Measurements from ENCODE around the gene MEIS3.
A peak's percentile ranks its signal among the peaks of the same experiment; 100 is the strongest.

The MEIS3 gene

DNA sequence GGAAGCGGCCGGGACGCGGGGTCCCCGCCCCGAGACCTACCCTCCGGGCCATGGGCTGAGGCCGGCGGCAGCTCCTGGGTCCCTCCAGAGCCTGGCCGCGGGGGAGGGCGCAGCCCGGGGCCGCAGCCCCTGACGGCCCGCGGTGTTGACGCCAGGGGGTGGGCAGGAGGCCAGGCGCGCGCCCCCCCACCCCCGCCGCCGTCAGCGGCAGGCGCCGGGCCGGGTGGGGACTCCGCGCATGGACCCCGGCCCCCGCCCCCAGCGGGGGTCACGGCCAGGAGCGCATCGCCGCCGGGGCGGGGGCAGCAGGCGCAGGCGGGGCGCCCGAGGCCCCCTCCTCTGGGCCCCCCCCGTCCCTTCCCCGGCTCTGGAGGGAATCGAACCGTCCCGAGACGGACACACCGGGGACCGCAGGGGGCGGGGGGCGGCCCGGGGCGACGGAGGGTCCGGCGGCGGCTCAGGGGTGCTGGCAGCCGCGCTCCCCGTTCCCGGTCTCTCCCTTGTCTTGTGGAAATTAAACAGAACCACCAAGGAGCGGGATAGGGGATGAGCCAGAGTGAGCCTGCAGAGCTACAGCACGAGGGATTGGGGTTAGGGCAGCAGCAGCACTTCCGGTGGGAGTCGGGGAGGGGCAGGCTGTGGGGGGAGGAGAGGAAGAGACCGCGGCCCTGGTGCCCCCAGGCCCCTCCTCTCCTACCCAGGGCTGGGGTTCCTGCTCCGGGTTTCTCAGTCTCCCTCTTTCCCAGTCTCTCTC lies at the start of gene MEIS3:
Gene MEIS3, minus strand, starts transcription at position 498 of the 754 bp plus-strand sequence. Its CDS starts 446 bp downstream, at position 52.
- no peak for DNase-seq

DNA sequence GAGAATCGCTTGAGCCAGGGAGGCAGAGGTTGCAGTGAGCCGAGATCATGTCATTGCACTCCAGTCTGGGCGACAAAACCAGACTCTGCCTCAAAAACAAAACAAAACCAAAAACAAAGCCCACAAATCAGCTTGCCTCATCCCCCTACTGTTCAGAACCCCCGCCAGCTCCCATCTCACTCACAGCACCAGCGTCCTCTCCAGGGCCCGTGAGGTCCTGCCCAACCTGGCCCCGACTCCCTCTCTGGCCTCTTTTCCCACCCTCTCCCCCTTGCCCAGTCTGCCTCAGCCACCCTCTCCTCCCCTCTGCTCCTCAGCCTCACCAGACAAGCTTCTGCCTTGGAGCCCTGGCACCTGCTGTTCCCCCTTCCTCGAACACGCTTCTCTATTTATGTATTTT lies 48.6 kb upstream of the MEIS3 start:
- no peak for DNase-seq

DNA sequence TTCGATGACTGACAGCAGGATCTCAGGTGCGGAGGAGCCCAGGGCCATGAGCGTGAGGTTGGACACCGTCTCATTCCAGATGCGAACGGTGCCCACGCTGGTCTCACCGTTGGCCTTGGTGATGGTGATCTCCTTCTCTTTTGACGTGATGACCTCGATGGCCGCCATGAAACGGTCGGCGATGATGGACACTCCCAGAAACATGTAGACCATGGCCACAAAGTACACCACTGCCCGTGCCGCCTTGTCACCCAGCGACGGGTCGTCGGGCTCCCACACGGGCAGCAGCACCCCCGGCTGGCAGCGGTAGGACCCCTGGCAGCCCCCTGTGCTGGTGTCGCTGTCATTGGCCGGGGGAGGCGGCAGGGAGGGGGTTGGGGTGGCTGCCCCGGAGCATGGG lies 46.6 kb upstream of the MEIS3 start:
- DNase-seq = no peak

DNA sequence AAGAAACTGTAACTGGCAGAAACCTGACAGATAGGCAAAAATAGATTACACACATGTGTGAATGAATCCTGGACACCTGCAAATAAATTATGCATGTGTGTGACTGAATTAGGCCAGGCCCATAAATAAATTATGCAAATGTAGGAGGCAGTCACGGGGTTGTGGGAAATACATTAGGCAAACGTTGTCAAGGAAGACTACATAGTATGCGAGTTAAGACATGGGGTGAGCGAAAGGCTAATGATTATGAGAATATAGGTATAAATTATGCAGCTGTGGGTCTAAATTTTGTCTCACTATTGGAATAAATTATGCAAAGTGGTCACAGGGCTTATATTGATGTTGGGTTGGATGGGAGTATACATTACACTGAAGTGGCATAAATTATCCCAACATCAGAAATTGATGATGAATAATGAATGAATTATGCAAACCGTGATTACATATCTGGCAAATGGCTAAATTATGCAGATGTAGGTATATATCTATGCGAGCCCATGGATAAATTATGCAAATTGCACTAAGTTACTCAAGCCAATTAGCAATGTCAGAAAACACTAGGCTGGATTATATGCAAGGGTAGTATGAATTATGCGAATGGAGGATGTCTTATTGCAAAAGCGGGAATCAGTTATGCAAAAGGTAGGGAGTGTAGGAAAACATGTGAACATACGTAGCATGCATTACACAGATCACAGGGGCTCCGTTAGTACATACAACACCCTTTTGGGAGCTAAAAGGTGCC lies 45.5 kb upstream of the MEIS3 start:
- no peak for DNase-seq

DNA sequence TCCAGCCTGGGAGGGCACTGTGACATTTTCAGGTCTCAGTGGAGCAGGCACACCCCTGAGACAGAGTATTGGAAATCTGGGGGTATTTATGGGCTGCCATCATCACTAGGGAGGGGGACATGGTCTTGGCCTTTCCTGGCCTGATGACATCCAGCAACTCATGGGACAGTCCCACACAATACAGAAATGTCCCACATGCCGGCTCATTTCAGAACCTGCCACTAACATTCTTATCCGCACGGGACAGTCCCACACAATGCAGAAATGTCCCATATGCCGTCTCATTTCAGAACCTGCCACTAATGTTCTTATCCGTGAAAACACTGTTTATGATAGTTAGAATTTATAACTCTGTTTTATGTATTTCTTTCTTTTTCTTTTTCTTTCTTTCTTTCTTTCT lies 42.5 kb upstream of the MEIS3 start:
- no peak for DNase-seq

DNA sequence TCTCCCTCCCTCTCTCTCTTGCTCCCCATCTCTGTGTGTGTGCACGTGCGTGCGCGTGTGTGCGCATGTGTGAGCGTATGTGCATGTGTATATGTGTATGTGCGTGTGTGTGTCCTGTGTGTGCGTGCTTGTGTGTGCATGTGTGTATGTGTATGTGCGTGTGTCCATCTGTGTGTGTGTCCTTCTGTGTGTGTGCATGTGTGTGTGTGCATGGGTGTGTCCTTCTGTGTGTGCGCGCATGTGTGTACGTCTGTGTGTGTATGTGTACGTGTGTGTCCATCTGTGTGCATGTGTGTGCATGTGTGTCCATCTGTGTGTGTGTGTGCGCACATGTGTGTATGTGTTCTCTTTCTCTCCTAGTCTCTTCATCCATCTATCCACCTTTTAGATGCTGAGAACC lies 40.1 kb upstream of the MEIS3 start:
- DNase-seq = no peak

DNA sequence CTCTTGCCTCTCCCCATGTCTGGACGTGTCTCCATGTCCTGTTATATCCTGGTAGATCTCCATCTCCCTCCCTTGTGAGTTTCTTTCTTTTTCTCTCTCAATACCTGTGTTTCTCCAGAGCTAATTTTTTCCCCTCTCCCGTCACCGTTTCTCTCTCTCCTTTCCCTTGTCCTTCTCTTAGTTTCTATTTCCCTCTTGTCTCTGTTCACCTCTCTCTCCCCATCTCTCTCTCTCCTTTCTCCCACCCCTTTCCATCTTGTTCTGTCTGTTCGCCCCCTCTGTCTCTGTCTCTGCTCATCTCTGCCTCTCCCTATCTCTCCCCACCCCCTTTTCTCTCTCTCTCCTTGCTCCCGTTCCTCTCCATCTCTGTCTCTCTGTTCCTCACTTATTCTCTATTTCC lies 39.3 kb upstream of the MEIS3 start:
- no peak for DNase-seq

DNA sequence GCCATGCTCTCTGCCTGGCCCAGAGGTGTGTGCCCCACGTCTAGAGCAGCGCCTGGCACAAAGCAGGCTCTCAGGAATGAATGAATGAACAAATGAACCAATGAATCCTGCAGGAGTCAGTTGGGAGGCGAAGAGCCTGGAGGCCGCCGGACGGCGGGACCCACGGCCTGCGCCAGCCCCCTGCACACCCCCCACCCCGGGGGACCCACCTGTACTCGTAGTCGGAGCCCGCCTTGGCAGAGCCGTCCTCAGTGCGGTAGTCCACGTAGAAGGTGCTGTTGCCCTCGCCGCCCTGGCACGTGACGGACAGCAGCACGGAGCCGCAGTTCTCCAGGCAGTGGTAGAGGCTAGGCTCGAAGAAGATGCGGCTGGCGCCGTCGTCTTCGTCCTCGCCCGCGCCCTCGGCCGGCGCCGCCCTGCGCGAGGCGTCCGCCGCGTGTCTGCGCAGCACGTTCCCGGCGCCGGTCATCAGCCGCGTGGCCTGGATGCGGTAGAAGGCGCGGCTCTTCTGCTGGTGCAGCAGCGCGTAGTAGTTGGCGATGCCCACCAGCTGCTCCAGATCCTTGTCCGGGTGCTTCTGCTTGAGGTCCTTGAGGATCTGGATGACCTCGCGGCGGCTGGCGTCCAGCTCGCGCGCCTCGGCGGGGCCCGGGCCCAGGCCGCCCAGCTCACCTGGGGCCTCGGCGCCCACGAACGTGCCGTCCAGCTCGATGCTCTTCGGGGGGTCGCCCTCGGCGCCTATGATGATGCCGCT lies 37.6 kb upstream of the MEIS3 start:
- DNase-seq = no peak

DNA sequence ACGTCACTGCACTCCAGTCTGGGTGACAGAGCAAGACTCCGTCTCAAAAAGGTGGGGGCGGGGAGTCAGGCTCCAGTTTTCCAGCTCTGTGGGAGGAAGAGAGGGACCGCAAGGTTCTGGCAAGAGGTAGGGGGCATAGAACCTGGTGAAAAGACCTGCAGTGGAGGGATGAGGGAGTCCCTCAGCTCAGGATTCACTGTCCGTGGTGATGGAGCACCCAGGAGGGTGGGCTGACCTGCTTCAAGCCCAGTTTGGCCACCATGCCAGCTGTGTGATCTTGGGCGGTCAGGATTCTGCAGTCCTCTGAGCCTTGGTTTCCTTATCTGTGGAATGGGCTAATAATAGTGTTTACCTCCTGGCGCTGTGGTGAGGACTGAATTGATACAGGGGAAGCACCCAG lies 31.2 kb upstream of the MEIS3 start:
- DNase-seq = no peak

DNA sequence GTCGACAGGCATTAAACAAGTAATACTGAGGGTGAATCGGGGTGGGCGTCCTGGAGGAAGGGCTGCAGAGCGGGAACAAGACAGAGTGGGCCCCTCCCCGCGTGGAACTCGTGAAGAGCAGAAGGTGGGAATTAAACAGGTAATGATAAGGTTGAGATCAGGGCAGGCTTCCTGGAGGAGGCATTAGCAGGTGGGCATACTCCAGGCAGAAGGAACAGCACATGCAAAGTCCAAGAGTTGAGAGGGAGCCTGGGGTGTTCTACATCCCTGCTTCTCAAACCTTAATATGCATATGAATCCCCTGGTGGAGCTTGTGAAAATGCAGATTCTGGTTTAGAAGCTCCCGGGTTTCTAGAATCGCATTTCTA lies 29.0 kb upstream of the MEIS3 start:
- DNase-seq = no peak

DNA sequence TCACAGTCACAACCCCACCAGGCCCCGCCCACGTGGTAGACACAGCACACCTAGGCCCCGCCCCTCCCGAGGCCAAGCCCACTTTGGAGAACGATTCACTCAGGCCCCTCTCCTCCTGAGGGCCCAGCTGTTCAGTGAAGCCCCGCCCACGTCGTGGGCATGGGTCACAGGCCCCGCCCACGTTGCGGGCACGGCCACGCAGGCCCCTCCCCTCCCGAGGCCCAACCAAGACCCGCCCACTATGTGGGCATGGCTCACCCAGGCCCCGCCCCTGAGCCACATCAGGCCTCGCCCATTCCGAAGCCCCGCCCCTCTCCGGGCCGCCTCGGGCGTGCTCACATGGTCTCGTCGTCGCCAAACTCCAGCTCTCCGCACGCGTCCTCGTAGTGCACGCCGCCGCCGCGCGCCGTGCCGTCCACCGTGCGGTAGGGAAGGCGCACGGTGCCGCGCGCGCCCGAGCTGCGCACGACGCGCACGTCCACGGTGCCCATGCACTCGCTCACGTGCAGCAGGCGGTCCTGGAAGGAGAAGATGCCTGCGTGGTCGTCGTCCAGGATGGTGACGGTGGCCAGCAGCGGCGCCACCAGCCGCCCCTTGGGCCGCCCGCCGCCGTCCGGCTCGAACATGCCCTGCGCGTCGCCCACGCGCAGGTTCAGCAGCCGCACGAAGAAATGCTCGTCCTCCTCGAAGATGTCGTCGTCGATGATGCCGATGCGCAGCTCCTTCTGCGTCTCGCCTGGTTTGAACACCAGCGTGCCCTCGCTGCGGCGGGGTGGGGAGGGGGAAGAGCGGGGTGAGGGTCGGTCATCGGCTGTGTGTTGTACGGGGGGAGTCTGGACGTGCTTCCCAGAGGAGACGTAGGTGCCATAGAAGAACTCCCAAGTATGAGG lies 28.4 kb upstream of the MEIS3 start:
- DNase-seq = no peak

DNA sequence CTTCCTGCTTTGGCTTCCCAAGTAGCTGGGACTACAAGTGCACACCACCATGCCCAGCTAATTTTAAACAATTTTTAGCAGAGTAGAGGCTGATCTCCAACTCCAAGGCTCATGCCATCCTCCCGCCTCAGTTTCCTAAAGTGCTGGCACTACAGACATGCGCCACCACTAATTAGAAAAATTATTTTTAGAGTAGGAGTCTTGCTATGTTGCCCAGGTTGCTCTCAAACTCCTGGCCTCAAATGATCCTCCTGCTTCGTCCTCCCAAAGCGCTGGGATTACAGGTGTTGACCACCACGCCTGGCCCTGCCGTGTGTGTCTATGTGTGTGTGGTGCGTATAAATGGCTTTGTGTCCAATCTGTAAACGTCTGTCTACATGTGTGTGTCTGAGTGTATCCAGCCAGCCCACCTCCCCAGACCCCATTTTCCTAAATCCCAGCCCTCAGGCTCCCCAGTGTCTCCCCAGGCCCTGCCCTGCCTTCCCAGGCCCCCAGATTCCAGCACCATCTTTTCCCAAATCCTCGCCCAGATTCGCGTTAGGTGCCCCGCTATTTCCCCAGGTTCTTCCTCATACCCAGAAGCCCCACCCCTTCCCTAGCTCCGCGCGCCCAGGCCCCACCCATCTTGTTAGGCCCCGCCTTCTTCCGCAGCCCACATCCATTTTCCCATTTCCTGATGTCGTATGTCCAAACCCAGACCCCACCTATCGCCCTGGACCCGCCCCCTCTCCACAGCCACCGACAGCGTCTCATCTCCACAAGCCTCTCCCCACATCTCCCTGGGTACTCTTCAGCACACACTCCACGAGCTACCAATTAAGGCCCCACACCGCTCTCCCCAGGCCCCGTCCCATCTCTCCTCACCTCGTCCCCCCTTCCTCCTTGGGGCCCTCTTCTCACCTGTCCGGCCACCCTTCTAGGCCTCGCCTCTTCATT lies 27.5 kb upstream of the MEIS3 start:
- no peak for DNase-seq

DNA sequence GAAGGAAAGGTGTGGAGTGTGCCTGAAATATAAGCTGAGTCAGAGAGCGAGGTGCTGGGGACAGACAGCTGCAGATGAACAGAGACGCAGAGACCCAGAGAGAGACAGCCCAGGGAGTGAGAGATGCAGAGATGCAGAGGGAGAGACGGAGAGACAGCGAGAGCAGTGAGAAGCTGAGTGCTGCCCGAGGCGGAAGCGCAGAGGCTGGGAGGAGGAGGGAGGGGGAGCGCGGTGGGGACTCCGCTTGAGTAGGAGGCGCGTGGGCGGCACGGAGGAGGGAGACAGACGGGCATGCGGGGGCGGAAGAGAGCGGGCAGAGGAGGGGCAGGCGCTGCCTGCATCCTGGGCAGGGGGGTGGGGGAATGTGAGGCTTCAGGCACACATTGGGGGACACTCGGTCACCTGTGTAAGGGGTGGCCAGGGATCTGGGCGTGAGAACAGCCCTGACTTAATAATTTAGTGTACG lies 26.6 kb upstream of the MEIS3 start:
- peak; percentile 59 for DNase-seq

DNA sequence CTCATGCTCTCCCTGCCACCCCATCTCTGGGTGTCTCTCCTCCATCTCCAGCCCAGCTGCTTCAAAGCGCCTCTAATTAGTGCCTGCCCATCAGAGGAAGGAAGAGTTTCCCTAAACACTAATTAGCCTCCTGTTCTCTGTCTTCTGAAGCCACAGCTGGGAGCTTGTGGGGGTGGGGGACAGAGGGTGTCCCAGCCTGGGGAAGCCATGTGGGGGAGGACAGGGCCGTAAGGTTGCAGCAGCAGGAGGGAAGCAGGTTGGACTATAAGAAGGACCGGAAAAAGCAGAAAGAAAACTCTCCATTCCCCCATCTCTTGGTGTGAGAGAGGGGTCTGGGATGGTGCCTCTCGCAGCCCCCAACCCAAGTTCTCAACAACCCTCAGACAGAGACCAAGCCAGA lies 26.2 kb upstream of the MEIS3 start:
- DNase-seq = no peak

DNA sequence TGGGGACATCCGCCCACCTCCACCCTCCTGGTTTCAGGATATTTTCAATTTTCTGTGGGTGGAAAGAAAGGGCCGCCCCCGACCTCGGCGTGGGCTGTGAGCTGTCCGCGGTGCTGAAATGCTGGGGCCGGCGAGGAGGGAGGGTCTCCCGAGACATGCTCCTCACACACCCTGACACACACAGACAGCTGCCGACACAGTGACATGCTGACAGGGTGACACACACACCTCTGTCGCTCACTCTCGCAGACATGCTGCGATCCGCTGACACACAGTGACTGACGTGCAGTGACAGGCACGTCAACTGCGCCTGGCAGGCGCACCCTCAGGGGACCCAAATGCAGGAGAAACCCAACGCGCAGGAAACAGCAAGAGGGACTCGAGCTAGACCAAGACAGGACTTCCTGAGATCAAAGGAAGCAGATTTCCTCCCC lies 25.1 kb upstream of the MEIS3 start:
- no peak for DNase-seq

DNA sequence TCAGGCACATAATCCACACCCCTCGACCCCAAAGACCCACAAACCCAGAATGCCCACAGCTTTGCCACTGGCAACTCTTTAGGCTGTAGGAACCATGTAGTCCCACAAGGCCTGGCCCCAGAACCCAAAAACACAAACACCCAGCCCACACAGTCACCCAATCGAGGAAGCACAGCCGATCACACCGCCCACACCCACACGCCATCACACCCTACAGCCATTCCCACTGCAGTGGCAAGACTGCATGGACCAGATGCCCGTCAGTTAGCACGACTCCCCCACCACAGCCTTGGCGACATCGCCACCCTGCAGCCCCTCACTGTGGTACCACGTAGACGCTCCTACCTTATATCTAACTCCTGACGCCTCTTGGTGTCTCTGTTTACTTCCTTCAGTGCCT lies 24.0 kb upstream of the MEIS3 start:
- DNase-seq = no peak

DNA sequence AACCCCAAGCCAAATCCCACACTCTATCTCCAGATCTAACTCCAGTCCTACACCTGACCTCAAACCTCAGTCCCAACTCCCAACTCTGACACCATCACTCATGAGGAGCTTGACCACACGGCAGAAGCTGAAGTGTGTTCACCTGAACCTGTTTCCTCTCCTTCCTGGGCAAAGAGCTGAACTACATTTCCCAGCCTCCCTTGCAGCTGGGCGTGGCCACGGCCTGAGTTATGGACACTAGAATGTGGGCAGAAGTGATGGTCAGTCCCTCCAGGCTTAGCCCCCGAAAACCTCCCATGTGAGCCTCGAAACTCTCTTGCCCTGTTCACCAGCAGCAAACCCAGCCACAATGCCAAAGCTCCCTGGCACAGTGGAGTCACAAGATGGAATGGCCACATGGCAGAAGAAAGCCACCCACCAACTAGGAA lies 19.5 kb upstream of the MEIS3 start:
- no peak for DNase-seq

DNA sequence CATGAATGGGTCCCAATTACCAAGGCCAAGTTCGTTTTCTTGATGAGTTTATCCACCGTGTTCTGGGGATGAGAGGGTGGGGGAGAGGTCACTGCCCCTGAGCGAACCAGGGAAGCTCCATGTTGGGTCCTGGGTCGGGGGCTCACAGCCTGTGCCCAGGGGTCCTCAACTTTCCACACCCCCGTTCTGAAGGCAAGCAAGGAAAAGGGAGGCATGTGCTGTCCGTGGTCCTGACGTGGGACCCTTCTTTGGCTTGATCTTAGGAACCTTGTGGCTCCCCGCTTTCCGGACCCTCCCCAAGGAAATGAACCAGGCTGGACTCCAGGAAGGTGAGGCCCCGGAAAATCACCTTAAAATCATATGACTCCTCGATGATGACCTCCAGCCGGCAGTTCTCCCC lies 18.2 kb upstream of the MEIS3 start:
- DNase-seq = no peak

DNA sequence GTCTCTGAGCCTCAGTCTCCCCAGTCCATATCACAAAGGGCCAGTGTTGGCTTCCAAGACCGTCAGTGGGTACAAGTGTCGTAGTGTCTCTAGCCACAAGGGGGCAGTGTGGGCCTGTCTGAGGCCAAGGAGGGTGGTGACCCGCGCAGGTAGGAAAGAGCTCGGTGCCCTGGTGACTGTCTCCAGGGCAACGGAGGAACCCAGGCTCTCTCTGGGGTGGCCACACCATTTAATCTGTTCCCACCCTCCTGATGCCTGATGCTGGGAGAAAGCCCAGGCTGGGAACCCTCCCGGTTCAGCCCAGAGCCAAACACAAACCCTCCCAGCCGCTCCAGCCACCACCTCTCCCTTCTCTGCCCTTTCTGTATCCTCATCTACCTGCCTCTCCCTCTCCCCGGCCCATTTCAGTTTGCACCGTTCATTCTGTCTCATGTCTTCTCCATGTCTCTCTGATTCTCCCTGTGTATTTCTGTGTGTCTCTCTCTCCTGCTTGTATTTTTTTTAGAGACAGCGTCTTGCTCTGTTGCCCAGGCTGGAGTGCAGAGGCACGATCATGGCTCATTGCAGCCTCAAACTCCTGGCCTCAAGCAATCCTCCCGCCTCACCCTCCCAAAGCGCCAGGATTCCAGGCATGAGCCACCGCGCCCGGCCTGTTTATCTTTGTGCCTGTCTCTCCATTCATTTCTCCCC lies 17.5 kb upstream of the MEIS3 start:
- DNase-seq = peak; percentile 45

DNA sequence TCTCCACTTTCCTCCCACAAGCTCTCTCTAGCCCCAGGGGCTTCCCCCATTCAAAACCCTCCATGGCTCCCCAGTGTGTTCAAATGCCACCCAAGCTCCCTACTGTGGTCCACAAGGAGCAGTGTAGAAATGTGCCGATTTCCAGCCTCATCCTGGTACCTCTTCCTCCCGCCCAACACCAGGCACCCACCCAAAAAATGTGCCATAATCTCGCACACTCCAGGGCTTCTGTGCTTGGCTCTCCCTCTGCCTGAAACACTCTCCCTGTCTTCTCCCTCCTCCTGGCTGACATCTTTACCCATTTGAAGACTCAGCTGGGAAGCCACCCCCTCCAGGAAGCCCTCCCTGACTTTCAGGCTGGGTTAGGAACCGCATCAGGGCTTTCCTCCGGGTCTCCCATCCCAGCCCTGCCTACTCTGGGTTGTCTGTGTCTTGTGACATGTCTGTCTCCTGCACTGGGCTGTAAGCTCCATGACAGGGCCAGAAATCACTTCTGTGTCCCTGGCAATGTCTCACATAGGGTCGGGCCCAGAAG lies 16.6 kb upstream of the MEIS3 start:
- no peak for DNase-seq

DNA sequence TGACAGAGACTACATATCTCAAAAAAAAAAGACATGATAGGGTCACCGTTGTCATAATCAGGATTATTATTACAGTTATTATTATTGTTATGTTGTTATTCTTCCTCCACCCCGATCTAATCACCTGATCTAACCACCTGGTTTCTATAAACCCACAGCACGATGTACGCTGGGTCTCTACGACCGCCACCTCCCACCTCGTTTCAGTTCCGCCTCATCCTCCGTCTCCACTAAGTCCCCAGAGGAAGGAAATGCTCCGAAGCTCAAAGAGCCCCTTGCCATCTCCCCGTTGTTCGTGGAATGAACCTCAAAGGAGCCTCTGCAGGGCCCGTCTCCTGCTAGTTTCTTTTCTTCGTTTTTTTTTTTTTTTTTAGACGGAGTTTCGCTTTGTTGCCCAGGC lies 15.9 kb upstream of the MEIS3 start:
- DNase-seq = no peak

All from NCI-H2171 (cell line).